ENCODE results near the gene GLT6D1.

The GLT6D1 gene

DNA sequence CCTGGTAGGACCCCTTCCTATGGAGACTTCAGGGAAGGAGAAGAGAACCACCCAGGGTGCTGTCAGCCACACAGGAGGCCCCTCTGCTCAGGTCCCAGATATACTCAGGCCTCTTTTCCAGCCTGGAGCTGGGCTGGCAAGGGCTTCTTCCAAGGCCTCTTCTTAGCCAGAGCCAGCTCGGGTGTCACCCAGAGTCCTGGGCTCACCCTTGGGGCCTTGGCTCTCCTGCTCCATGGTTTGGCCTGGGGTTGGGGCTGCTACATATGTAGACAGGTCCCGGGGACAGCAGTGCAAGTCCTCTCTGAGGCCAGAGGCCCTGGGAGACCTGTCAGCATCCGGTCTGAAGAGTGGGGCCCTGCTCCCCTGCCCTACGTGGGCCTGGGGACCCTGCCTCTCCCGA is 55.0 kb downstream of the GLT6D1 start:
- DNase-seq (ENCODE audit: low read depth): no peak

DNA sequence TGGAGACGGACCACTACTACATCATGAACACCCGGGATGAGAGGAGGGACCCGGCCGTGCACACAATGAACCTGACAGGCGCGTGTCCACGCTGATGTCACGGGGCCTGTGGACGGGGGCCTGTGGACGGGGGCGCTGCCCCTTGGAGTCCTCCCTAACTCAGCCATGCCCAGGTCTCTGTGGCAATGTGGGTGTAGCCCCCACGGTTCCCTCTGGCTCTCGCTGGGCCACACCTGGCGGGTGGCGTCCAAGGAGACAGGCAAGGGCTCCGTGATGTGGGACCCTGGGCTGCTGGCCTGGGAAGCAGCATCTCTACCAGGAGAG is 55.7 kb downstream of the GLT6D1 start:
- DNase-seq (ENCODE audit: low read depth): no peak

DNA sequence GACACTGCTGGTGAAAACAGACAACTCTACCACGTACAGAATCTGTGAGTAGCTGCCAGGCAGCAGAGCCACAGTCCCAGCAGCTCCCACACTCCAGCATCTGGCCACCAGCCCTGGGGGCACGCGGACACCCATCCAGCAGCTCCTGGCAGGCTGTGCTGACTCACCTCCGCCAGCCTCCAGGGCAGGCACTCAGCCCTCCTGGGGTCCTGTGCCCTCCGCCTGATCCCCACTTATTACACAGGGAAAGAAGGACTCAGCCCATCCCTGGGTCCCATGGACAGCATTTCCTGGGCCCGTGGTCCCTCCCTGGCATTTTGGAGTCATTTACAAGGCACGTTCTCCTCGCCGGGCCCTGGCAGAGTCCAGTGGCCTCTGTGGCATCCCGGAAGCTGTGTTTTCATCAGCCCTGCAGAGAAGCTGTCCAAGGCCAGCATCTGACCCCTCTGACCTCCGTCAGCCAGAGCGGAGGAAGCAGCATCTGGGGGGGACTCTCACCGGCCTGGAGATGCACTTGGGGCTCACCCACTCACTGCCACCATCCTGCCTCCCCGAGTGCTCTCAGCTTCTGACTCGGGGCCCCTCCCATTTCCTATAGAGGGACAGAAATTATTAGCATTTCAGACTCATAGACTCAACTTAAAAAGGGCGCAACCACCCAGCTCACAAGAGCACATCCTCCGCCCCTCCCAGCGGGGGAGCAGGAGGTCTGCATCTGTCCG is 56.2 kb downstream of the GLT6D1 start:
- no peak for DNase-seq (ENCODE audit: low read depth)

DNA sequence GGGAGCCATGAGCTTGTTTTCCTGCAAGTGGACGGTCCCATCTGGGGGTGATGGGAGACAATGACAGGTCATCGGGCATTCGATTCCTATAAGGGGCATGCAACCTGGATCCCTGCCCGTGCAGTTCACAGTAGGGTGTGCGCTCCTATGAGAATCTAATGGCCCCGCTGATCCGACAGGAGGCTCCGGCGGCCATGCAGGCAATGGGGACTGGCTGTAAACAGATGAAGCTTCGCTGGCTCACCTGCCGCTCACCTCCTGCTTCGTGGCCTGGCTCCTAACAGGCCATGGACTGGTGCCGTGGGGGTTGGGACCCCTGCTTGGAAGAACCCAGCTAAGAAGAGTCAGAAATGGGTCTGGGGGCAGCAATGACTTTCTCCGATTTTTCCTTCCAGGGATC is 56.8 kb downstream of the GLT6D1 start:
- DNase-seq (ENCODE audit: low read depth): no peak

DNA sequence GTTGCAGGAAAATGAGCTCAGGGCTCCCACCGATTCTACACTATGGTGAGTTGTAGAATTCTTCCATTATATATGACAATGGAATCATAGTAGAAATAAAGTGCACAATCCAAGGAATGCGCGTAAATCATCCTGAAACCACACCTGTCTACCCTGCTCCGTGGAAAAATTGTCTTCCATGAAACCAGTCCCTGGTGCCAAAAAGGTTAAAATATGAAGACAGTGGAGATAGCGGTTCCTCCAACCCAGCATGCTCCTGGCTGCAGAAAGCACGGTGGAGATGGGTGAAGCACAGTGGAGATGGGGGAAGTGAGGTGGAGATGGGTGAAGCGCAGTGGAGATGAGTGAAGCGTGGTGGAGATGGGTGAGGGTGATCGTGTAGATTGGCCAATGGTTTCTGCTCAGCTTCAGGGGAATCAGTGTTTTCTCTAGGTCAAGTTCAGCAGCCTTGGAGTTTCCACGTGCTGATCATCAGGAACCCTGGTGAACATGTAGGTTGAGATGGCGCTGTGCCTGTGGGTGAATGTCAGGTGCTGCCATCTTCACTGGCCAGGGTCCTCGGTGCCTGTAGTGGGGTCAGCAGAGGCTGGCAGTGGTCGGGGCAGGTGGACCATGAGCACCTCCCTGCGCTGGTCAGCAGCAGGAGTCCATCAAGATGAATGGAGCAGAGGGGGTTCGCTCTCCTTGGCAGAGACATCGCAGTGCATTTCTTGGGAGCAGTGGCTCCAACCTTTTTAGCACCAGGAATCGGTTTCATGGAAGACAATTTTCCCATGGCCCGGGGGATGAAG is 57.5 kb downstream of the GLT6D1 start:
- no peak for DNase-seq (ENCODE audit: low read depth)

DNA sequence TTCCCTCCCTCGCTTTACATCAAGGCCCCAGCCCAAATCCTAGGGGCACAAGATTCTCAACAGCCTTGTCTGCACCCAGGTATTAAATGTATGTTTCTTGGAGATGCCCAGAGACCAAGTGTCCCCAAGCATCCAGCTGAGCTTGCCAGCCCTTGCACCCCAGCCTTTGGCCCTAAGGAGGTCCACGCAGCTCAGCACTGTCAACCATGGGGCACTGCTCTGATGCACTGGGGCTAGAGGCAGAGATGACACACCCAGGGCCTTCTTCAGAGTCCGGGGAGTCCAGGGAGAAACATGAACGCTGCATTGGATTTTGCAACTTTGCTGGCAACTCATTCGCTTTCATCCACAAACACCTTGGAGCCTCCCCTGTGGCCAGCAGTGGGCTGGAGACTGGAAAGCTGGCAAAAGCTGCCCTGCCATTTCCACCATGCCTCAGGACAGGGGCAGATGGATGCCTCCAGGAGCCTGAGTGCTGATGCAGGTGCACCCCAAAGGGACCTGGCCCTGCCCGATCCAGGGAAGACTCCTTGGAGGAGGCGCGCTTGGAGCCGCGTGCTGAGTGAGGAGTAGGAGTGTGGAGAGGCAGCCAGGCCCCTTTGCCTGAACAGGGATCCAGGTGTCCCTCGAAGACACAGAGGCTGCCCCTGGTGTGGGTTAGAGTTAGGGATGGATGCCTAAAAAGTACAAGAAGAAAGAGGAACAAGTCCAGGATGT is 58.5 kb downstream of the GLT6D1 start:
- no peak for DNase-seq (ENCODE audit: low read depth)

DNA sequence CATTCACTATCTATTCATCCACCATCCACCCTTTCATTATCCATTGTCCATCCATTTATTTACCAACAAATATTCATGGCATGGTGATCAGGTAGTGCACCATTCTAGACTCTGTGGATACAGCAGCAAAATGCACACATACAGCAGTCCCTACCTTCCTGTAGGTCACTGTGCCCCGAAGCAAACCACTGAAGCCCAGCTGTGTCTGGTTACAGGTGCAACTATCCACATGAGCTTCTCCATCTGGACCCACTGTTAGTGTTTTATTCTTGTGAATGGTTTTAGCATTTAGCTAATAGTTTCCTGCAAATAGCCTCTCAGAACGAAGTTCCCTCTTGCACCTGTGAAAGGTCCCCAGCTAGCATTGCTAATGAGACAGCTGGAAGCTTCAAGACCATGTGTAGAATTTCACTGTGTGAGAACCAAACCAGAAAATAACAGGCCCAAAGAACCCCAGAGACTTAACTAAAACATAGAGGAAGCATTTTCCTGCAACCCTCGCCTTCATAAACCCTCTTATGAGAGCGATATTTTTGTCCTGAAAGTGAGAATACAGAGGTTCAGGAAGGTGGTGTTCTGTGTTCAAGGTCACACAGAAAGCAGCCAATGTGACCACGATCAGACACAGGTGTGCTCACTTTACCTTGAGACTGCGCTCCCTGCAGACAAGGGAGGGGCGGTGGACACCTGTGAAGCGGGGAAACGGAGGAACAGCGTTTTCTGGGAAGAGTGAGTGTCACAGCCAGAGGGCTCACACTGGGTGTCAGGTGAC is 59.3 kb downstream of the GLT6D1 start:
- DNase-seq (ENCODE audit: low read depth): no peak

DNA sequence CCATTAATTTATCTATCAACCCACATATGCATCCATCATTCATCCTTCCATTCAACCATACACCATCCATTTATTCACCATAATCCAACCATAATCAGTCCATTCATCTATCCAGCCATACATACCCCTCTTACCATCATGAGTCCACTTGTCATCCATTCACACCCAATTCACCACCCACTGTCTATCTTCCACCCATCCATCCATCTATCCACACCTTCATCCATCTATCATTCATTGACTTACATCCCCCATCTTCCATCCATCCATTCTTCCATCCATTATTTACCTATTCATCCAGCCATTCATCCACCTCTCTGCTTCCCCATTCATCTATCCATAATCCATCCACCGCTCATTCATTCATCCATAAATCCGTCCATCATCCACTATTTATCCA is 60.0 kb downstream of the GLT6D1 start:
- no peak for DNase-seq (ENCODE audit: low read depth)

DNA sequence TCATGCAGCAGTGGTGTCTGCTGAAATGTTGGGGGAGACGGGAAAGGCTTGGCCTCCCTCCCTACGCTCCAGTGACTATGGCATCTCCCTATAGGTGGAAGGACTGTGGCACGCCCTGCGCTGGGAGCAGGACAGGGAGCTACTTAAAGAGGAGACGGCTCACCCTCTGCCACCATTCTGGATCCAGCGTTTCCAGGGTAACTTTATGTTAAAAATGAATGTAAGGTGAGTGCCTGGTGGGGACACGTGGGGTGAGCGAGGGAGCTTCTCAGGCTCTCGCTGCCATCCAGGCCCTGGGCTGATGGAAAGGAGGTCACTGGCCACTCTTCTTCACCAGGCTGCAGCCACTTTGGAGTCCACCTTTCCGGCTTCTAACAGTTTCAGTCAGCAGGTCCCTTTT is 62.1 kb downstream of the GLT6D1 start:
- DNase-seq (ENCODE audit: low read depth): no peak

DNA sequence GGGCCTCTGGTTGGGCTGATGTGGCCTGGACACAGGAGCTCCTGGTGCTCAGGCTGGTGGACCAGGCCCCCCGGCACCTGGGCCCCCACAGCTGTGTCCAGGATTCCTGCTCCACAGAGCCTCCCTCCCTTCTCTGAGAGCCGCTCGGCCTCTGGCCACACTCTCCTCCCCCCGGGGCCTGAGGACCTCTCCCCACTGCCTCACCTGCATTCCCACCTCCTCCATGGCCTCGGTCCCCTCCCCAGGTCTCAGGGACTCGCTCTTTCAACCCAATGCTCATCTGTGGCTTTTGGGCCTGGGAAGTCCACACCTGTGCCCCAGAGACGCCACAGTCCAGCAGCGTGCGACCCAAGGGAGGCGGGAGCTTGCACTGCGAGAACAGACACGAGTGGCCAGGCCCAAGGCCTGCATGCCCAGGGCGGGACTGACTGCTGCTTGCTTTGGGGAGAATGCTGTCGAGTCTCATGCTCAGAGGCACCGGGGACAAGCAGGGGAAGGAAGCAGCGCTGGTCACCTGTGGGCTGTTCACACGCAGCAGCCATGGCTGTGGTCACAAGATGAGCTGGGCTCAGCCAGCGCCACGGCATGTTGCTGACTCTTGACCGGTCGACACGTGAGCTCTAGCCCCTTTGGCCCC is 63.2 kb downstream of the GLT6D1 start:
- no peak for DNase-seq (ENCODE audit: low read depth)

DNA sequence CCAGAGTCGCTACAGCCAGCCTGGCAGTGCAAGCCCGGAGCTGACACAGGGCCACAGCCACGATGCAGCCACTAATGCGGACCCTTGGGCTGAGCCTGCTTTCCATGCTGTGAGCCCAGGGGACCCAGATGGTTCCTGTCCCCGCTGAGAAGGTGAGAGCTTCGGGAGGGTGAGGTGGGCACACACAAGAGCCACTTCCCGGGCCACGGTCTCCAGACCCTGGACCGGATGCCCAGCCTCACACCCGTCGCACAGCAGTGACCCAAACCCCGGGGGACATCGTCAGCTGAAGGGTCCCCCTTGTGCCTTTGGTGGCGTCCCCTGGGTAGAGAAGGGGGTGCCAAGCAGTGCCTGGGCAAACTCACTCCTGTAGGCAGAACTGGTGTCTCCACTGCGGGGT is 64.4 kb downstream of the GLT6D1 start:
- no peak for DNase-seq (ENCODE audit: low read depth)

DNA sequence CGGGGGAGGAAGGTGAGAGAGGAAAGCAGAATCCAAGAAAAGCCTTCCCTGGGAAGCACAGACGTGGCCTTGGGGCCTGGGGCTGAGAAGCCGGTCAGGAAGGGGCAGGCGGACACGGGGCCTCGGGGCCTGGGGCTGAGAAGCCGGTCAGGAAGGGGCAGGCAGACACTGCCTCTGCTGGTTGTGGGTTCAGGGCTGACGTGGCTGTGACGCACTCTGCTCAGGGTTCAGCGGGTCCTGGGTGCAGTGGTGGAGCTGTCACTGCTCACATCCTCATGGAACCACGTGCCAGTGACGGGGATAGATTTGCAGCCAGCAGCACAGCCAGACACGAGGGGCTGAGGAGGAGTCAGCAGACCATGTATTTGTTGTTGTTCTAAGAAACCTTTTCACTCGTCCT is 65.0 kb downstream of the GLT6D1 start:
- DNase-seq (ENCODE audit: low read depth): no peak

All from fibroblast of gingiva (primary cell).